ENCODE results near the gene CYP8B1.
"Not testable (repeated sequence)": the region's sequence is repeated elsewhere in the genome, so short reads cannot be mapped to it uniquely, and the experiment has no call there.

Gene CYP8B1

DNA sequence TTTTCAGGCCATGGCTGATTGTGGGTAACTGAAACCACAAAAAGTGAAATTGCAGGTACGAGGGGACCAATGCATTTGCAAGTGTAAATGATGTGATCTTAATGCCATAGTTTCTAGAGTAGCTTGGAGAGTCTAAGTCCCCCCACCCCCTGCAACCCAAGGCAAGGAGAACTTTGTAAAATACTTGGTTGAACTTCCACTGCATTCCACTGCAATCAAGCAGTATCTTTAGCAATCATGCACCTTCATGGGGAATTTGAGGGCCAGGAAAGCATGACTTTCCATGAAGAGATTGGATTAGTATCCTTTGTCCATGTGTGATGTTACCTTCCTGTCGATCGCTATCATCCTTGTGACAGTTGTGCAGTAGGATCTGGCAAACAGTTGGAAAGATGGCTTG is 11.4 kb upstream of the CYP8B1 start:
- ChIA-PET POLR2A (no interaction called here), CTCF (no interaction called here)
- TF ChIP-seq FOXM1 (IDR thresholded peaks at IDR 0.05; ENCODE audit: borderline replicate concordance) (no peak), ELF4 (IDR thresholded peaks at IDR 0.05) (no peak), HDGF (IDR thresholded peaks at IDR 0.05; ENCODE audit: borderline replicate concordance) (no peak), SP1 (IDR thresholded peaks at IDR 0.05) (no peak)
- TF ChIP-seq, protein P1, sequence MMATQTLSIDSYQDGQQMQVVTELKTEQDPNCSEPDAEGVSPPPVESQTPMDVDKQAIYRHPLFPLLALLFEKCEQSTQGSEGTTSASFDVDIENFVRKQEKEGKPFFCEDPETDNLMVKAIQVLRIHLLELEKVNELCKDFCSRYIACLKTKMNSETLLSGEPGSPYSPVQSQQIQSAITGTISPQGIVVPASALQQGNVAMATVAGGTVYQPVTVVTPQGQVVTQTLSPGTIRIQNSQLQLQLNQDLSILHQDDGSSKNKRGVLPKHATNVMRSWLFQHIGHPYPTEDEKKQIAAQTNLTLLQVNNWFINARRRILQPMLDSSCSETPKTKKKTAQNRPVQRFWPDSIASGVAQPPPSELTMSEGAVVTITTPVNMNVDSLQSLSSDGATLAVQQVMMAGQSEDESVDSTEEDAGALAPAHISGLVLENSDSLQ (IDR thresholded peaks at IDR 0.05) = no peak
- no peak for DNase-seq (ENCODE audit: extremely low spot score)

DNA sequence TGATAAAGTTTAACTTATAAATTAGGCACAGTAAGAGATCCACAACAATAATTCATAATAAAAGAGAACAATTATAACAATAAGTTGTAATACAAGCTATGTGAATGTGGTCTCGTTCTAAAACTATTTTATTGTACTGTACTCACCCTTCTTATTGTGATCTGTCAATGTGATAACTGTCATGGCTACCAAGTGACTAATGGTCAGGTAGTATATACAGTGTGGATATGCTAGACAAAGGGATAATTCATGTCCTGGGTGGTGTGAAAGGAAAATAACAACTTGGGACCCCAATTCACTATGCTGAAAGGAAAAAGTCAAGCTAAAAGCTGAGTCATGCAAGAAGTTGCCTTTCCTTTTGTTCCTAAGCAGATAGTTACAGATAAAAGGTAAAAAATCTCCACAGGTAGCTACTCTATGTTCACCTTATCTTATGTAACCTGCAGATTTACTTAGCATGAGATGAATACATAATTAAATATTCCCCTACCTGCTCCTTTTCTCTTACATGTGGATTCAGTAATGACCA is 10.7 kb upstream of the CYP8B1 start:
- CTCF ChIA-PET = no interaction called here
- DNase-seq (ENCODE audit: extremely low spot score) = no peak
- POLR2A ChIA-PET = no interaction called here
- TF ChIP-seq, protein P1 (IDR thresholded peaks at IDR 0.05) = no peak
- TF ChIP-seq BHLHE40 (IDR thresholded peaks at IDR 0.05; ENCODE audit: borderline replicate concordance) (no peak), FOXA1 (IDR thresholded peaks at IDR 0.05) (no peak), ELF4 (IDR thresholded peaks at IDR 0.05) (no peak), ZNF384 (IDR thresholded peaks at IDR 0.05) (no peak), SUZ12 (IDR thresholded peaks at IDR 0.05) (no peak), FOXM1 (IDR thresholded peaks at IDR 0.05; ENCODE audit: borderline replicate concordance) (no peak), HDGF (IDR thresholded peaks at IDR 0.05; ENCODE audit: borderline replicate concordance) (no peak), SP1 (IDR thresholded peaks at IDR 0.05) (no peak), ARNT (IDR thresholded peaks at IDR 0.05) (no peak)

DNA sequence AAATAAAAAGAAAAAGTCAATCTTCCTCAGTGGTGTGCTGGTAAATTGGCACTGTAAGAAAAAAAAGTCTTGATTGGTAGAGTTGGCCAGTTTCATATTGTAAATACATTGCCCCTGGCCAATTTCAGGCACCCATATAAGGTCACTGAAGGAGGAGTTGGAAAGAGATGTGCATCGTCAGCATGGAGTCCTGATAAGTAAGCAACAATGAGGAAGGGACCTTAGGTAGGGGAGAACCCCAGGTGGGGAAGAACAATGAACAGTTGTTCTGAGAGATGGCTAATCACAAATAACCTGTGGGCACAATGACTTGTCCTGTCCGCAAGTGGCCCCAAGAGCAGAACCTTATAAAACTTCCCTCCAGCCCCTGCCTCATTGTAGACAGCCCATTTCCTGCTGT is 8.6 kb upstream of the CYP8B1 start:
- no peak for DNase-seq (ENCODE audit: extremely low spot score)
- ChIA-PET POLR2A (no interaction called here), CTCF (no interaction called here)
- TF ChIP-seq TARDBP (IDR thresholded peaks at IDR 0.05) = no peak
- TF ChIP-seq NFRKB (IDR thresholded peaks at IDR 0.05) = no peak
- no peak for TF ChIP-seq BHLHE40 (IDR thresholded peaks at IDR 0.05; ENCODE audit: borderline replicate concordance)
- no peak for TF ChIP-seq CTBP1 (IDR thresholded peaks at IDR 0.05; ENCODE audit: borderline replicate concordance)
- no peak for TF ChIP-seq ZNF384 (IDR thresholded peaks at IDR 0.05)
- no peak for TF ChIP-seq HDGF (IDR thresholded peaks at IDR 0.05; ENCODE audit: borderline replicate concordance)
- no peak for TF ChIP-seq FOXK2 (IDR thresholded peaks at IDR 0.05)
- TF ChIP-seq, protein P1 (IDR thresholded peaks at IDR 0.05) = no peak
- TF ChIP-seq SP1 (IDR thresholded peaks at IDR 0.05) = no peak
- TF ChIP-seq ARNT (IDR thresholded peaks at IDR 0.05) = no peak

DNA sequence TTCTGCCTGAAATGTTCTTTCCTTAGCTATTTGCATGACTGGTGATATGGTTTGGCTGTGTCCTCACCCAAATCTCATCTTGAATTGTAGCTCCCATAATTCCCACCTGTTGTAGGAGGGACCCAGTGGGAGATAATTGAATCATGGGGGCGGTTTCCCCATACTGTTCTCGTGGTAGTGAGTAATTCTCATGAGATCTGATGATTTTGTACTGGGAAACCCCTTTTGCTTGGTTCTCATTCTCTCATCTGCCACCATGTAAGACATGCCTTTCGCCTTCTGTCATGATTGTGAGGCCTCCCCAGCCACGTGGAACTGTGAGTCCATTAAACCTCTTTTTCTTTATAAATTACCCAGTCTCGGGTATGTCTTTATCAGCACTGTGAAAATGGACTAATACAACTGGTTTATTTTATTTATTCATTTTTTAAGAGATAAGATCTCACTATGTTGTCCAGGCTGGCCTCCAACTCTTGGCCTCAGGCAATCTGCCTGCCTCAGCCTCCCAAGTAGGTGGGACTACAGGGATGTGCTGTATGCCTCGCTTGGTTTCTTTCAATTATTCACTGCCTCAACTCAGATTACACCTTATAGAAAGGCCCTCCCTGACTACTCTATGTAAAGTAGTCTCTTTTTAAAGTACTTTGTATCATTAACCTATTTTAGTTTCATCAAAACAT is 7.7 kb upstream of the CYP8B1 start:
- DNase-seq (ENCODE audit: extremely low spot score); POLR2A ChIA-PET: not testable (repeated sequence)
- CTCF ChIA-PET = interaction anchor here (1.5 kb wide), 1 partner anchor 44 kb away, joined by 5 read pairs; no protein-coding TSS in a partner anchor

DNA sequence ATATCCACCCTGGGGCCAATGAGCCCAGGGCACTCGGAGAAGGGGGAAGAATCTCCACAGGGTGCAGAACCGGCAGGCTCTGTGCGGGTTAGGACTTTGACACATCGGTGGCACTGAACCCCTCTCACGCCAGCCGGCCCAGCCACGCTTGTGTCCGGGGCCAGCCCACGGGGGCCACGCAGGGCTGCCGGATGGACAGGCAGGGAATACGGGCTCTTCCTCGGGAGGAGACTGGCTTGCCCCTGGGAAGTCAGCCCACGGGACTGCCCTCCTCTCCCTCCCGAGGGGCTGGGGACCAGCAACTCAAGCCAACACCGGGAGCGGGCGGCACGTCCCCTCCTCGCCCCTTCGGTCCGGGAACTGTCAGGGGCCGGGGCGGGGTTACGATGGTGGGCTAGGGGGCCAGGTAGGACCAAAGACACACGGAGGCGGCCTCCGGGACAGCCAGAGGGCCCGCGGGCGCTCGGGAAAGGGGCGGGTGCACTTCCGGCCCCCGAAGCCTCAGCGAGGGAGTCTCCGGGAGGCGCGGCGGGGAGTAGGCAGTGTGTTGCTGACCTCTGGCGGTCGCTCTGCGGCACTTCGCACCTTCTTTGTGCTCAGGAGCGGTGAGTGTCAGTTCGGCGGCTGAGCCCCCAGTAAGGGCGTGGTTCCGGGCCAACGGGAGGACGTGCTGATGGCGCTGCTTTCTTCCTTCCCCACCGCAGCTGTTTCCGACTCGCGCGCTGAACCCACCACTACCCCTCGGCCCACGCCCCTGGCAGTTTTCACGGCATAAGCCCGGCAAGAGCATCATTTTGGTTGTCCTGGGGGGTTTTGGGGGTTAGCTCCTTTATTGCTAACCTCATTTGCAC is 5.1 kb upstream of the CYP8B1 start:
- TF ChIP-seq FOXA1 (IDR thresholded peaks at IDR 0.05) = no peak
- no peak for TF ChIP-seq BHLHE40 (IDR thresholded peaks at IDR 0.05; ENCODE audit: borderline replicate concordance)
- TF ChIP-seq, protein P1 (IDR thresholded peaks at IDR 0.05) = peak; percentile 49; the same call in 1 of the 2 replicates
- peak; percentile 30; the same call in 1 of the 2 replicates for TF ChIP-seq L3MBTL2 (conservative IDR thresholded peaks at IDR 0.05)
- TF ChIP-seq ELF4 (IDR thresholded peaks at IDR 0.05) = peak; percentile 39; the same call in 1 of the 2 replicates
- POLR2A ChIA-PET = interaction anchor here (1.0 kb wide), 1 partner anchor 42 kb away, joined by 3 read pairs; no protein-coding TSS in a partner anchor

DNA sequence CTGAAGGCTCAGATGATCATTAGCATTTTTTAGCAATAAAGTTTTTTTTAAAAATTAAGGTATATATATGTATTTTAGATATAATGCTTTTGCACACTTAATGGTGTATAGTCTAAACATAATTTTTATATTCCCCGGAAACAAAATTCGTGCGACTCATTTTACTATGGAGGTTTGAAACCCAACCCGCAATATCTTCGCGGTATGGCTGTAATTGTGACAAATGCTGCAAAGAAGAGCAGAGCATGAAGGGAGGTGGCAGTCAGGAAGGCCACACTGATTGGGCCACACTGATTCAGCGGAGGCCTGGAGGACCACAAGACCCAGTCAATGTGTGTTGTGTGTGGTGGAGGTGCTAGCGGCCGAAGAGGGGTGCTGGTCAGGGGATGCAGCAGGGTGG is 4.5 kb upstream of the CYP8B1 start:
- TF ChIP-seq, protein P1 (IDR thresholded peaks at IDR 0.05) = no peak
- TF ChIP-seq SP1 (IDR thresholded peaks at IDR 0.05) = no peak
- ChIA-PET CTCF (no interaction called here), POLR2A (no interaction called here)
- no peak for DNase-seq (ENCODE audit: extremely low spot score)

More for the DNA sequence above, 5.1 kb upstream of the CYP8B1 start:
- DNase-seq (ENCODE audit: extremely low spot score) = peak; percentile 92
- CTCF ChIA-PET = interaction anchor here (0.7 to 2.1 kb wide), 6 partner anchors 11 to 65 kb away, joined by 3 to 10 read pairs (median 4); no protein-coding TSS in a partner anchor
